ENCODE data around the gene AJUBA.

Gene AJUBA

GRCh38 chr14:22982477-22983245 is at the start of gene AJUBA:
Gene AJUBA, minus strand, starts transcription at chr14:22982551. Its CDS starts 285 bp downstream, at chr14:22982266.
- Histone ChIP-seq H3K36me3 (ENCODE audit: control insufficient read depth, insufficient read depth, low read length) (peaks cover 16% of the 10 kb centered on the region; the same call in 1 of the 2 replicates), H3K4me1 (ENCODE audit: control insufficient read depth, insufficient read depth, low read length) (peaks cover 29% of the 10 kb centered on the region), H3K27me3 (ENCODE audit: control insufficient read depth, insufficient read depth, low read length) (peaks cover 13% of the 10 kb centered on the region; the same call in 1 of the 2 replicates), H3K27ac (ENCODE audit: low read depth, low read length) (peak within 1 kb of the TSS; percentile 44; the same call in 1 of the 2 replicates), H3K4me3 (ENCODE audit: low read depth, low read length) (peak within 1 kb of the TSS; percentile 76), H3K9me3 (ENCODE audit: control insufficient read depth, insufficient read depth, low read depth, low read length) (no peaks in the 10 kb centered on the region), H3K9ac (ENCODE audit: low read length) (peak within 1 kb of the TSS; percentile 88)

GRCh38 chr14:23030936-23031335 is 48.6 kb upstream of the AJUBA start:
- Histone ChIP-seq H3K9me3 (ENCODE audit: control insufficient read depth, insufficient read depth, low read depth, low read length) (no peaks in the 10 kb centered on the region), H3K27ac (ENCODE audit: low read depth, low read length) (no peak overlapping the region), H3K36me3 (ENCODE audit: control insufficient read depth, insufficient read depth, low read length) (peaks cover 52% of the 10 kb centered on the region), H3K9ac (ENCODE audit: low read length) (no peak overlapping the region), H3K4me1 (ENCODE audit: control insufficient read depth, insufficient read depth, low read length) (peaks cover 13% of the 10 kb centered on the region; the same call in 1 of the 2 replicates), H3K27me3 (ENCODE audit: control insufficient read depth, insufficient read depth, low read length) (no peaks in the 10 kb centered on the region), H3K4me3 (ENCODE audit: low read depth, low read length) (no peak overlapping the region)

- H3K9me3 ChIP-seq (ENCODE audit: control insufficient read depth, insufficient read depth, low read depth, low read length) = no peaks in the 10 kb centered on the region
- H3K4me3 ChIP-seq (ENCODE audit: low read depth, low read length) = no peak overlapping the region
- no peak overlapping the region for H3K9ac ChIP-seq (ENCODE audit: low read length)
- peaks cover 69% of the 10 kb centered on the region for H3K36me3 ChIP-seq (ENCODE audit: control insufficient read depth, insufficient read depth, low read length)
- peaks cover 22% of the 10 kb centered on the region; the same call in 1 of the 2 replicates for H3K4me1 ChIP-seq (ENCODE audit: control insufficient read depth, insufficient read depth, low read length)
- no peaks in the 10 kb centered on the region for H3K27me3 ChIP-seq (ENCODE audit: control insufficient read depth, insufficient read depth, low read length)
- H3K27ac ChIP-seq (ENCODE audit: low read depth, low read length) = no peak overlapping the region
Measured at GRCh38 chr14:23028799-23029198, 46.4 kb upstream of the AJUBA start.

- H3K4me3 ChIP-seq (ENCODE audit: low read depth, low read length) = no peak overlapping the region; the same call in 1 of the 2 replicates
- peaks cover 51% of the 10 kb centered on the region for H3K36me3 ChIP-seq (ENCODE audit: control insufficient read depth, insufficient read depth, low read length)
- H3K4me1 ChIP-seq (ENCODE audit: control insufficient read depth, insufficient read depth, low read length) = peaks cover 29% of the 10 kb centered on the region; the same call in 1 of the 2 replicates
- H3K27me3 ChIP-seq (ENCODE audit: control insufficient read depth, insufficient read depth, low read length) = no peaks in the 10 kb centered on the region
- peak overlapping the region; percentile 1 for H3K9ac ChIP-seq (ENCODE audit: low read length)
- H3K27ac ChIP-seq (ENCODE audit: low read depth, low read length) = no peak overlapping the region
- H3K9me3 ChIP-seq (ENCODE audit: control insufficient read depth, insufficient read depth, low read depth, low read length) = no peaks in the 10 kb centered on the region
Measured at GRCh38 chr14:23025151-23025814, 42.9 kb upstream of the AJUBA start.

GRCh38 chr14:23024612-23025075 is 42.3 kb upstream of the AJUBA start:
- Histone ChIP-seq H3K9ac (ENCODE audit: low read length) (no peak overlapping the region), H3K27me3 (ENCODE audit: control insufficient read depth, insufficient read depth, low read length) (no peaks in the 10 kb centered on the region), H3K4me1 (ENCODE audit: control insufficient read depth, insufficient read depth, low read length) (peaks cover 29% of the 10 kb centered on the region; the same call in 1 of the 2 replicates), H3K27ac (ENCODE audit: low read depth, low read length) (no peak overlapping the region), H3K36me3 (ENCODE audit: control insufficient read depth, insufficient read depth, low read length) (peaks cover 51% of the 10 kb centered on the region), H3K4me3 (ENCODE audit: low read depth, low read length) (no peak overlapping the region; the same call in 1 of the 2 replicates), H3K9me3 (ENCODE audit: control insufficient read depth, insufficient read depth, low read depth, low read length) (no peaks in the 10 kb centered on the region)

- Histone ChIP-seq H3K27me3 (ENCODE audit: control insufficient read depth, insufficient read depth, low read length) (no peaks in the 10 kb centered on the region), H3K9me3 (ENCODE audit: control insufficient read depth, insufficient read depth, low read depth, low read length) (no peaks in the 10 kb centered on the region), H3K4me3 (ENCODE audit: low read depth, low read length) (no peak overlapping the region), H3K9ac (ENCODE audit: low read length) (no peak overlapping the region), H3K36me3 (ENCODE audit: control insufficient read depth, insufficient read depth, low read length) (peaks cover 43% of the 10 kb centered on the region), H3K4me1 (ENCODE audit: control insufficient read depth, insufficient read depth, low read length) (peaks cover 29% of the 10 kb centered on the region; the same call in 1 of the 2 replicates), H3K27ac (ENCODE audit: low read depth, low read length) (no peak overlapping the region)
Measured at GRCh38 chr14:23023795-23024152, 41.4 kb upstream of the AJUBA start.

GRCh38 chr14:23023022-23023794 is 40.9 kb upstream of the AJUBA start:
- Histone ChIP-seq H3K27me3 (ENCODE audit: control insufficient read depth, insufficient read depth, low read length) (no peaks in the 10 kb centered on the region), H3K4me3 (ENCODE audit: low read depth, low read length) (no peak overlapping the region), H3K27ac (ENCODE audit: low read depth, low read length) (no peak overlapping the region), H3K36me3 (ENCODE audit: control insufficient read depth, insufficient read depth, low read length) (peaks cover 38% of the 10 kb centered on the region), H3K4me1 (ENCODE audit: control insufficient read depth, insufficient read depth, low read length) (peaks cover 29% of the 10 kb centered on the region; the same call in 1 of the 2 replicates), H3K9me3 (ENCODE audit: control insufficient read depth, insufficient read depth, low read depth, low read length) (no peaks in the 10 kb centered on the region), H3K9ac (ENCODE audit: low read length) (no peak overlapping the region)

GRCh38 chr14:23021889-23022442 is 39.6 kb upstream of the AJUBA start:
- H3K36me3 ChIP-seq (ENCODE audit: control insufficient read depth, insufficient read depth, low read length) = peaks cover 31% of the 10 kb centered on the region
- no peaks in the 10 kb centered on the region for H3K9me3 ChIP-seq (ENCODE audit: control insufficient read depth, insufficient read depth, low read depth, low read length)
- H3K27ac ChIP-seq (ENCODE audit: low read depth, low read length) = no peak overlapping the region
- no peaks in the 10 kb centered on the region for H3K27me3 ChIP-seq (ENCODE audit: control insufficient read depth, insufficient read depth, low read length)
- peaks cover 29% of the 10 kb centered on the region; the same call in 1 of the 2 replicates for H3K4me1 ChIP-seq (ENCODE audit: control insufficient read depth, insufficient read depth, low read length)
- H3K4me3 ChIP-seq (ENCODE audit: low read depth, low read length) = no peak overlapping the region
- H3K9ac ChIP-seq (ENCODE audit: low read length) = no peak overlapping the region

- Histone ChIP-seq H3K4me3 (ENCODE audit: low read depth, low read length) (no peak overlapping the region), H3K27ac (ENCODE audit: low read depth, low read length) (no peak overlapping the region), H3K27me3 (ENCODE audit: control insufficient read depth, insufficient read depth, low read length) (no peaks in the 10 kb centered on the region), H3K9me3 (ENCODE audit: control insufficient read depth, insufficient read depth, low read depth, low read length) (no peaks in the 10 kb centered on the region), H3K9ac (ENCODE audit: low read length) (no peak overlapping the region), H3K36me3 (ENCODE audit: control insufficient read depth, insufficient read depth, low read length) (peaks cover 31% of the 10 kb centered on the region), H3K4me1 (ENCODE audit: control insufficient read depth, insufficient read depth, low read length) (peaks cover 29% of the 10 kb centered on the region; the same call in 1 of the 2 replicates)
Measured at GRCh38 chr14:23021434-23021833, 39.1 kb upstream of the AJUBA start.
